ENCODE measurements around the gene ADI1. TPM values are rescaled to one million over a fixed set of nuclear protein-coding genes. Genes with fewer than 3 reads are reported as not detected.
A peak's percentile ranks its signal among the peaks of the same experiment; 100 is the strongest.

The ADI1 gene
- total and polyA plus RNA-seq, 7 donors = 42.5 to 137 (median 43.7) TPM

DNA sequence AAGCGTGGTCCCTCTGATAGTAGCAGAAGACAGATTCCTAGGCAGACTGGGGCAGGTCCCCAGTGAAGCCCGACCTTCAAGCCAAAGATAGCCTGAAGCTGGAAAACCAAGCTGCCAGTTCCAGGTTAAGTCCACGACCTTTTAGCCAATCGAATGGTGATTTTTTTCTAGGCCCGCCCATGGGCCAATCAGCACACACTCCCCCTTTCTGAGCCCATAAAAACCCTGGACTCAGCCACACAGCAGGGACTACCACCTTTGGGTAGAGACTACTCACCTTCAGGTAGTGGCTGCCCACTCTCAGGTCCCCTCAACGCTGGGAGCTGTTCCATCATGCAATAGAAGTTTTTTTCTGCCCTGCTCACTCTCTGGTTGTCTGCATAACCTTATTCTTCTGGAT is 14.5 kb upstream of the ADI1 start:
- intact Hi-C loops (cut with DNase I) = no loop called here
- no peak overlapping the region for H3K27ac ChIP-seq
- ATAC-seq (no peak), DNase-seq (no peak)
- H3K4me3 ChIP-seq = no peak overlapping the region
- H3K36me3 ChIP-seq (ENCODE audit: insufficient read depth in 1 of 2, low read depth in 1 of 2) = peaks cover 0 to 10% of the 10 kb centered on the region in 2 donors
- TF ChIP-seq, protein P1, sequence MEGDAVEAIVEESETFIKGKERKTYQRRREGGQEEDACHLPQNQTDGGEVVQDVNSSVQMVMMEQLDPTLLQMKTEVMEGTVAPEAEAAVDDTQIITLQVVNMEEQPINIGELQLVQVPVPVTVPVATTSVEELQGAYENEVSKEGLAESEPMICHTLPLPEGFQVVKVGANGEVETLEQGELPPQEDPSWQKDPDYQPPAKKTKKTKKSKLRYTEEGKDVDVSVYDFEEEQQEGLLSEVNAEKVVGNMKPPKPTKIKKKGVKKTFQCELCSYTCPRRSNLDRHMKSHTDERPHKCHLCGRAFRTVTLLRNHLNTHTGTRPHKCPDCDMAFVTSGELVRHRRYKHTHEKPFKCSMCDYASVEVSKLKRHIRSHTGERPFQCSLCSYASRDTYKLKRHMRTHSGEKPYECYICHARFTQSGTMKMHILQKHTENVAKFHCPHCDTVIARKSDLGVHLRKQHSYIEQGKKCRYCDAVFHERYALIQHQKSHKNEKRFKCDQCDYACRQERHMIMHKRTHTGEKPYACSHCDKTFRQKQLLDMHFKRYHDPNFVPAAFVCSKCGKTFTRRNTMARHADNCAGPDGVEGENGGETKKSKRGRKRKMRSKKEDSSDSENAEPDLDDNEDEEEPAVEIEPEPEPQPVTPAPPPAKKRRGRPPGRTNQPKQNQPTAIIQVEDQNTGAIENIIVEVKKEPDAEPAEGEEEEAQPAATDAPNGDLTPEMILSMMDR (IDR thresholded peaks at IDR 0.05) = no peak
- H3K27me3 ChIP-seq (ENCODE audit: insufficient read depth in 3 of 3, low read length in 2 of 3) = no peaks in the 10 kb centered on the region
- H3K4me1 ChIP-seq = peaks cover 4% of the 10 kb centered on the region
- 84 to 89% (median 87%) methylated on average over 6 of the region's 6 CpGs for WGBS, 3 donors
- no peaks in the 10 kb centered on the region for H3K9me3 ChIP-seq

DNA sequence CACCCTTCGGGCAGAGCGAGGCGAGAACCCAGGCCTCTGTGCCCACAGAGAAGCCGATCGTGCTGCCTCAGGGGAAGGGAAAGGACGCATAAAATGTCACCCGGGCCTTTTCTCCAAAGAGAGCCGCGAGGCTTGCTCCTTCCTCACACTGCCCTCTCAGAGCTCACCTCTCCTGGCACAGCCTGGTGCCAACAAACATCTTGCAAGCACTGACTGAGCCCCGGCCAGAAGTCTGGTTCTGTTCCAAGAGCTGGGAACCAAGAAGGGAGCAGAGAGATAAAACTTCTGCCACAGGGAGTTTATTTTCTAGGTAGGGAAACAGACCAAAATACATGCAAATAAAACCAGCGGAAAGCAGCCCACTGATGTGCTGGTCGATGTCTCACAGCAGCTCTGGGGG is 13.6 kb upstream of the ADI1 start:
- TF ChIP-seq, protein P1 (IDR thresholded peaks at IDR 0.05) = no peak
- intact Hi-C loops (cut with DNase I) = no loop called here
- no peak overlapping the region for H3K27ac ChIP-seq
- ATAC-seq (no peak), DNase-seq (no peak)
- H3K36me3 ChIP-seq (ENCODE audit: insufficient read depth in 1 of 2, low read depth in 1 of 2) = peaks cover 0 to 9% of the 10 kb centered on the region in 2 donors
- H3K9me3 ChIP-seq = no peaks in the 10 kb centered on the region
- no peak overlapping the region for H3K4me3 ChIP-seq
- H3K4me1 ChIP-seq = peaks cover 4% of the 10 kb centered on the region
- WGBS, 3 donors = 92 to 94% (median 93%) methylated on average over 12 of the region's 12 CpGs
- no peaks in the 10 kb centered on the region for H3K27me3 ChIP-seq (ENCODE audit: insufficient read depth in 3 of 3, low read length in 2 of 3)

DNA sequence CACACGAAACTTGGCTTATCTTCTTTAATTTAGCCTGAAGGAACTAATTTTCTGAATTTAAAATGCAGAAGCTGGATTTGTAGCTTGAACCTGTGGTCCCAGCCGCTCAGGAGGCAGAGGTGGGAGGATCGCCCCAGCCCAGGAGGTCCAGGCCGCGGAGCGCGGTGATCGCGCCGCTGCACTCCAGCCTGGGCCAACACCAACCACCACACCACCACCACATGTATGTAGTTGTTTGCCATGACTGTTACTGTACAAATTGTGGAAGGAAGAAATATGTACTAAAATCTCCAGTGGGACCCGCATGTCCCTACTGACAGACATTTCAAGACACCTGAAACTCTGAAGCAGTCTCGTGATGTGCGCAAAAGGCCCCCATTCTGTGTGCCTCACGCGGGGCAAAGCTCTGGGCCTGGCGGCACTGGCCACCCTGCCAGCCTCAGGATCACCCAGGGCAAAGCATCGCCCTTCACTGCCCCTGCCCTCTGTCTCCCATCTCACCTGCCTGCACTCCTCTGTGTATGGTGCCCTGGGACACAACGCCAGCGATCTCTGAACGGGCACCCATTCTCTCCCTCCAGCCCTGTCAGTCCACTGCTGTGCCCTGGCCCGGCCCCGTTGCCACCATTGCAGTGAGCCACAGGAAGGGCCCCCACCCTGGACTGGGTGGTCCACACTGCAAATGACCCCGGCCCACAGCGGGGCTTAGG is 10.1 kb upstream of the ADI1 start:
- ATAC-seq = no peak
- intact Hi-C loops (cut with DNase I) = no loop called here
- 96 to 99% (median 96%) methylated on average over 24 of the region's 24 CpGs for WGBS, 3 donors
- no peaks in the 10 kb centered on the region for H3K4me1 ChIP-seq
- no peak overlapping the region for H3K27ac ChIP-seq
- H3K36me3 ChIP-seq (ENCODE audit: insufficient read depth in 1 of 2, low read depth in 1 of 2) = peaks cover 0 to 9% of the 10 kb centered on the region in 2 donors
- no peak overlapping the region for H3K4me3 ChIP-seq
- no peak for DNase-seq
- TF ChIP-seq, protein P1 (IDR thresholded peaks at IDR 0.05) = no peak
- H3K27me3 ChIP-seq (ENCODE audit: insufficient read depth in 3 of 3, low read length in 2 of 3) = no peaks in the 10 kb centered on the region
- H3K9me3 ChIP-seq = no peaks in the 10 kb centered on the region

DNA sequence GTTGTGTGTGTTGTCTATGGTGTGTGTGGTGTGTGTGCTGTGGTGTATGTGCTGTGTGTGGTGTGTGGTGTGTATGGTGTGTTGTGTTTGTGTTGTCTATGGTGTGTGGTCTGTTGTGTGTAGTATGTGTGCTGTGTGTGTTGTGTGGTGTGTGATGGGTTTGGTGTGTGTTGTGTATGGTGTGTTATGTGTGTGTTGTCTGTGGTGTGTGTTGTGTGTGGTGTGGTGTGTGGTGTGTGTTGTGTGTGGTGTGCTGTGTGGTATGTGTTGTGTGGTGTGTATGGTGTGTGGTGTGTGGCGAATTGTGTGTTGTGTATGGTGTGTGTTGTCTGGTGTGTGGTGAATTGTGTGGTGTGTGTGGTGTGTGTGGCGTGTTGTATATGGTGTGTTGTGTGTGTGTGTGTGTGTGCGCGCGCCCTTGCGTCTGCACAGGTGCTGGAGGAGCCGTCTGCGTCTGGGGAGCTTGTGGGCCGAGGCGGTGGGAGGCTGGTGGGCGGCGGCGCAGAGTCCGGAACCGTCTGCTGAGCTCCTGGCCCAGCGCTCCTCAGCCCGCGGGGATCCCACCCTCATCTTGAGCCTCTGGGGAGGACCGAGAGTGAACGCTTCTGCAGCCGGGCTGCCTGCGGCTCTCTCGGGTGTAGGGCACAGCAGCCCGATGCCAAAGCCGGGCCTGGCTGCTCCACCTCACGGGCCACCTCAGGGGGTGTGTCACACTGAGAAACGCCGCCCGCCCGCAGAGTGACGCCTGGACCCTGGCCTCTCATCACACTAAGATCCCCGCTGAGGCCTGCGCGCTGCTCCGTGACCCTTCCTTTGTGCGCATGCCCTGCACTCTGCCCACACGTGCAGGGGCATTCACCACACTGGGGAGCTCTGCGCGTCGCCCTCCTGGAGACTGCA is 8.8 kb upstream of the ADI1 start:
- Histone ChIP-seq H3K27me3 (ENCODE audit: insufficient read depth in 3 of 3, low read length in 2 of 3) (no peaks in the 10 kb centered on the region), H3K4me3 (no peak overlapping the region), H3K9me3 (no peaks in the 10 kb centered on the region), H3K4me1 (peaks cover 5% of the 10 kb centered on the region), H3K36me3 (ENCODE audit: insufficient read depth in 1 of 2, low read depth in 1 of 2) (peaks cover 0 to 9% of the 10 kb centered on the region in 2 donors), H3K27ac (no peak overlapping the region)
- 78 to 82% (median 80%) methylated on average over 36 to 40 of the region's 40 CpGs for WGBS, 3 donors
- DNase-seq (no peak), ATAC-seq (peak in 3 of 4 donors; percentile 18 to 23 (median 20))
- intact Hi-C loops (cut with DNase I) = no loop called here
- TF ChIP-seq, protein P1 (IDR thresholded peaks at IDR 0.05) = no peak

All from psoas muscle (tissue), 8 donors.